Stimulated activated memory B cell treated with anti-CD40 and anti-IgM and Interleukin-4, amounts not matched to agents 10 μg/mL and 1 μg/mL and 100 μg/mL, for 72 hours (primary cell): Measurements from ENCODE around the gene RDH11.
"Not testable (repeated sequence)": the region's sequence is repeated elsewhere in the genome, so short reads cannot be mapped to it uniquely, and the experiment has no call there.

Experiments
- ATAC-seq: fragments of 150-1000 bp; cut with Tn5 transposase; 2 replicates; pipeline ENCODE4 v1.10.0; 2021
- H3K27ac Mint-ChIP-seq: one replicate; pipeline ENCODE4 v1.8.0; 2022; ENCODE audit warnings: mild to moderate bottlenecking, mixed read lengths
- H3K27me3 Mint-ChIP-seq: one replicate; pipeline ENCODE4 v1.8.0; 2022; ENCODE audit warnings: mixed read lengths
- H3K36me3 Mint-ChIP-seq: one replicate; pipeline ENCODE4 v1.8.0; 2022; ENCODE audit warnings: mixed read lengths
- H3K4me1 Mint-ChIP-seq: one replicate; pipeline ENCODE4 v1.8.0; 2022; ENCODE audit warnings: mixed read lengths
- H3K4me3 Mint-ChIP-seq: one replicate; pipeline ENCODE4 v1.8.0; 2022; ENCODE audit warnings: mild to moderate bottlenecking, moderate library complexity, mixed read lengths
- H3K9me3 Mint-ChIP-seq: one replicate; pipeline ENCODE4 v1.8.0; 2022; ENCODE audit warnings: mixed read lengths

The RDH11 gene

GRCh38 chr14:67695394-67695949 lies at the start of gene RDH11:
Gene RDH11 (minus strand): TSS chr14:67695764. CDS start chr14:67695703, 61 bp downstream.
- ATAC-seq: peak; percentile 96
- no peaks in the 10 kb centered on the region for H3K9me3 Mint-ChIP-seq
- peaks cover 15% of the 10 kb centered on the region for H3K36me3 Mint-ChIP-seq

GRCh38 chr14:67744046-67744445 lies 48.5 kb upstream of the RDH11 start:
- Mint-ChIP-seq H3K4me3 (no peak overlapping the region), H3K9me3 (peaks cover 6% of the 10 kb centered on the region), H3K27me3 (no peaks in the 10 kb centered on the region), H3K36me3 (peaks cover 22% of the 10 kb centered on the region), H3K4me1 (no peaks in the 10 kb centered on the region), H3K27ac (no peak overlapping the region)
- ATAC-seq: no peak

More at GRCh38 chr14:67695394-67695949, at the start of gene RDH11:
- Mint-ChIP-seq H3K4me3 (peak within 1 kb of the TSS; percentile 89), H3K4me1 (peaks cover 10% of the 10 kb centered on the region), H3K27ac (peak within 1 kb of the TSS; percentile 84), H3K27me3 (no peaks in the 10 kb centered on the region)

GRCh38 chr14:67738740-67739504 lies 43.4 kb upstream of the RDH11 start:
- H3K27ac Mint-ChIP-seq: no peak overlapping the region
- no peaks in the 10 kb centered on the region for H3K4me1 Mint-ChIP-seq
- no peak for ATAC-seq
- no peaks in the 10 kb centered on the region for H3K27me3 Mint-ChIP-seq
- peaks cover 4% of the 10 kb centered on the region for H3K9me3 Mint-ChIP-seq
- H3K36me3 Mint-ChIP-seq: no peaks in the 10 kb centered on the region
- no peak overlapping the region for H3K4me3 Mint-ChIP-seq

GRCh38 chr14:67736771-67737170 lies 41.2 kb upstream of the RDH11 start:
- ATAC-seq: no peak
- no peak overlapping the region for H3K4me3 Mint-ChIP-seq
- H3K4me1 Mint-ChIP-seq: no peaks in the 10 kb centered on the region
- H3K9me3 Mint-ChIP-seq: no peaks in the 10 kb centered on the region
- H3K36me3 Mint-ChIP-seq: no peaks in the 10 kb centered on the region
- no peaks in the 10 kb centered on the region for H3K27me3 Mint-ChIP-seq
- no peak overlapping the region for H3K27ac Mint-ChIP-seq

GRCh38 chr14:67735336-67736147 lies 40.0 kb upstream of the RDH11 start:
- Mint-ChIP-seq H3K27ac (no peak overlapping the region), H3K27me3 (no peaks in the 10 kb centered on the region), H3K9me3 (no peaks in the 10 kb centered on the region), H3K4me1 (no peaks in the 10 kb centered on the region), H3K4me3 (no peak overlapping the region), H3K36me3 (no peaks in the 10 kb centered on the region)
- ATAC-seq: no peak

- no peaks in the 10 kb centered on the region for H3K4me1 Mint-ChIP-seq
- no peaks in the 10 kb centered on the region for H3K36me3 Mint-ChIP-seq
- H3K27ac Mint-ChIP-seq: no peak overlapping the region
- H3K9me3 Mint-ChIP-seq: no peaks in the 10 kb centered on the region
- no peak overlapping the region for H3K4me3 Mint-ChIP-seq
- no peak for ATAC-seq
- no peaks in the 10 kb centered on the region for H3K27me3 Mint-ChIP-seq
Measured at GRCh38 chr14:67734675-67735074, 39.1 kb upstream of the RDH11 start.

- Mint-ChIP-seq H3K36me3 (no peaks in the 10 kb centered on the region), H3K4me3 (no peak overlapping the region), H3K27ac (no peak overlapping the region), H3K9me3 (no peaks in the 10 kb centered on the region), H3K4me1 (no peaks in the 10 kb centered on the region), H3K27me3 (no peaks in the 10 kb centered on the region)
- no peak for ATAC-seq
Measured at GRCh38 chr14:67733616-67734015, 38.1 kb upstream of the RDH11 start.

GRCh38 chr14:67729072-67729885 lies 33.7 kb upstream of the RDH11 start:
- no peak overlapping the region for H3K27ac Mint-ChIP-seq
- no peak for ATAC-seq
- H3K27me3 Mint-ChIP-seq: peaks cover 10% of the 10 kb centered on the region
- no peak overlapping the region for H3K4me3 Mint-ChIP-seq
- H3K9me3 Mint-ChIP-seq: no peaks in the 10 kb centered on the region
- no peaks in the 10 kb centered on the region for H3K4me1 Mint-ChIP-seq
- H3K36me3 Mint-ChIP-seq: no peaks in the 10 kb centered on the region

- no peak for ATAC-seq
- Mint-ChIP-seq H3K27me3 (peaks cover 20% of the 10 kb centered on the region), H3K4me3 (no peak overlapping the region), H3K36me3 (no peaks in the 10 kb centered on the region), H3K9me3 (no peaks in the 10 kb centered on the region), H3K27ac (no peak overlapping the region), H3K4me1 (no peaks in the 10 kb centered on the region)
Measured at GRCh38 chr14:67728258-67728657, 32.7 kb upstream of the RDH11 start.

GRCh38 chr14:67727361-67727760 lies 31.8 kb upstream of the RDH11 start:
- Mint-ChIP-seq H3K36me3 (no peaks in the 10 kb centered on the region), H3K9me3 (no peaks in the 10 kb centered on the region), H3K4me3 (no peak overlapping the region), H3K27ac (no peak overlapping the region), H3K27me3 (peaks cover 28% of the 10 kb centered on the region), H3K4me1 (peaks cover 6% of the 10 kb centered on the region)
- no peak for ATAC-seq

GRCh38 chr14:67725171-67725570 lies 29.6 kb upstream of the RDH11 start:
- Mint-ChIP-seq H3K36me3 (no peaks in the 10 kb centered on the region), H3K27ac (no peak overlapping the region), H3K4me1 (peaks cover 10% of the 10 kb centered on the region), H3K27me3 (peaks cover 43% of the 10 kb centered on the region), H3K4me3 (no peak overlapping the region), H3K9me3 (no peaks in the 10 kb centered on the region)
- ATAC-seq: no peak

GRCh38 chr14:67722293-67722692 lies 26.7 kb upstream of the RDH11 start:
- H3K27me3 Mint-ChIP-seq: peaks cover 43% of the 10 kb centered on the region
- H3K4me3 Mint-ChIP-seq: no peak overlapping the region
- peak; percentile 31 for ATAC-seq
- H3K36me3 Mint-ChIP-seq: no peaks in the 10 kb centered on the region
- H3K9me3 Mint-ChIP-seq: no peaks in the 10 kb centered on the region
- H3K27ac Mint-ChIP-seq: no peak overlapping the region
- peaks cover 10% of the 10 kb centered on the region for H3K4me1 Mint-ChIP-seq

GRCh38 chr14:67721875-67722274 lies 26.3 kb upstream of the RDH11 start:
- no peaks in the 10 kb centered on the region for H3K36me3 Mint-ChIP-seq
- no peak for ATAC-seq
- H3K27ac Mint-ChIP-seq: no peak overlapping the region
- H3K4me3 Mint-ChIP-seq: no peak overlapping the region
- peaks cover 43% of the 10 kb centered on the region for H3K27me3 Mint-ChIP-seq
- H3K9me3 Mint-ChIP-seq: no peaks in the 10 kb centered on the region
- peaks cover 10% of the 10 kb centered on the region for H3K4me1 Mint-ChIP-seq

GRCh38 chr14:67719866-67720265 lies 24.3 kb upstream of the RDH11 start:
- peaks cover 10% of the 10 kb centered on the region for H3K4me1 Mint-ChIP-seq
- peaks cover 38% of the 10 kb centered on the region for H3K27me3 Mint-ChIP-seq
- H3K27ac Mint-ChIP-seq: no peak overlapping the region
- no peaks in the 10 kb centered on the region for H3K36me3 Mint-ChIP-seq
- no peak overlapping the region for H3K4me3 Mint-ChIP-seq
- ATAC-seq: no peak
- H3K9me3 Mint-ChIP-seq: no peaks in the 10 kb centered on the region

- Mint-ChIP-seq H3K4me1 (peaks cover 10% of the 10 kb centered on the region), H3K27me3 (peaks cover 34% of the 10 kb centered on the region)
- not testable (repeated sequence) for H3K9me3 Mint-ChIP-seq, ATAC-seq, H3K36me3 Mint-ChIP-seq, H3K4me3 Mint-ChIP-seq, H3K27ac Mint-ChIP-seq
Measured at GRCh38 chr14:67719385-67719784, 23.8 kb upstream of the RDH11 start.
